GM18507 (cell line): ENCODE measurements around the gene TMOD1.
"Not testable (repeated sequence)": the region's sequence is repeated elsewhere in the genome, so short reads cannot be mapped to it uniquely, and the experiment has no call there.

ENCODE experiments used
- DNase-seq: peaks from one replicate; pipeline ENCODE4 v3.0.0; 2011; ENCODE audit warnings: low read depth; ENCODE audit not compliant: insufficient read length; ENCODE audit errors: extremely low spot score
- FAIRE-seq: peaks from 2 replicates; lab custom pipeline; 2011; peaks lifted over from hg19 to GRCh38; lab: Jason Lieb, UNC

Gene TMOD1

GRCh38 chr9:97622483-97622882, 121.0 kb downstream of the TMOD1 start:
- not testable (repeated sequence) for DNase-seq, FAIRE-seq

- FAIRE-seq (no peak), DNase-seq (no peak)
Observed at GRCh38 chr9:97623946-97624345, 122.5 kb downstream of the TMOD1 start.

- FAIRE-seq (no peak), DNase-seq (no peak)
Observed at GRCh38 chr9:97625620-97626019, 124.2 kb downstream of the TMOD1 start.

GRCh38 chr9:97627624-97628023, 126.2 kb downstream of the TMOD1 start:
- no peak for FAIRE-seq
- DNase-seq = no peak

GRCh38 chr9:97628668-97629067, 127.2 kb downstream of the TMOD1 start:
- DNase-seq (no peak), FAIRE-seq (no peak)

DNA sequence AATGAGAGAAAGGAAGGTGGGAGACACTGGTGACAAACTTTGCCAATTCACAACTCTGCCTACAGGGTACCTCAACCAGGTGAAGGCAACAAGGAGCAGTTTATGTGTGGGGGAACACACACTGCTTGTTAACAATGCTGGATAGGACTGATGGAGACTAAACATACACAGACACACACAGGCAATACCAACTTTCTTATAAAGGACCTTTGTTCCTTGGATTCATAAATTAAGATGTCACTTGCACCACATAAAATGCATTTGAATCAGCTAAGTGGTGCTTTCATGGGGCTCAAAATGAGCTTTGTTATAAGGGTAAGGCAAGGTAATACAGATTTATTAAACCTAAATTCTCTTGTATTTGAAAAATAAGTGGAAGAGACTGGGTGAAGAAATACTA, 127.7 kb downstream of the TMOD1 start:
- FAIRE-seq (no peak), DNase-seq (no peak)

GRCh38 chr9:97630591-97630990, 129.1 kb downstream of the TMOD1 start:
- DNase-seq = no peak
- FAIRE-seq = no peak

DNA sequence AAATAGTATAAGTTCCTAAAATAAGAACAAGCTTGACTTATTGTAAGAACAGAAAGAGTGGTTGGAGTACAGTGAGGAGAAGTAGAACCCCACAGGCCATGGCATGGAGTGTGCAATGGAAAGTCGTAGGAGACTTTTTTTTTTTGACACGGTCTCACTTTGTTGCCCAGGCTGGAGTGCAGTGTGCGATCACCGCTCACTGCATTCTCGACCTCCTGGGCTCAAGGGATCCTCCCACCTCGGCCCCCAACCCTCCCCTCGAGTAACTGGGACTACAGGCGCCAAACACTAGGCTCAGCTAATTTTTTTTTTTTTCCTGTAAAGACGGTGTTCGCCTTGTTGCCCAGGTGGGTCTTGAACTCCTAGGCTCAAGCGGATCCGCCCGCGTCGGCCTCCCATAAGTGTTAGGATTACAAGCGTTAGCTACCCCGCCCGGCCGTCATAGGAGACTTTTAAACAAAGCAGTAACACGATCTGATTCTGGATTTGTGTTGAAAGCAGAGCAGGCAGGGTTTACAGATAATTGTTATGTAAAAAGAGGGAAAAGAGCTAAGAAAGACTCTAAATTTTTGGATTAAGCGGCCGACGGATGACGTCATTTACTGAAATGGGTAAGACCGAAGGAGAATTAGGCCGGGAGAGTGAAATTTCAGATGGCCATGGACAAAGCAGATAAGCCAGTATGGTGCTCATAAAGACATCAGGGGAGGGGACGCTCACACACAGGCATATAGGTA, 130.9 kb downstream of the TMOD1 start:
- DNase-seq = no peak
- FAIRE-seq = peak; percentile 12

DNA sequence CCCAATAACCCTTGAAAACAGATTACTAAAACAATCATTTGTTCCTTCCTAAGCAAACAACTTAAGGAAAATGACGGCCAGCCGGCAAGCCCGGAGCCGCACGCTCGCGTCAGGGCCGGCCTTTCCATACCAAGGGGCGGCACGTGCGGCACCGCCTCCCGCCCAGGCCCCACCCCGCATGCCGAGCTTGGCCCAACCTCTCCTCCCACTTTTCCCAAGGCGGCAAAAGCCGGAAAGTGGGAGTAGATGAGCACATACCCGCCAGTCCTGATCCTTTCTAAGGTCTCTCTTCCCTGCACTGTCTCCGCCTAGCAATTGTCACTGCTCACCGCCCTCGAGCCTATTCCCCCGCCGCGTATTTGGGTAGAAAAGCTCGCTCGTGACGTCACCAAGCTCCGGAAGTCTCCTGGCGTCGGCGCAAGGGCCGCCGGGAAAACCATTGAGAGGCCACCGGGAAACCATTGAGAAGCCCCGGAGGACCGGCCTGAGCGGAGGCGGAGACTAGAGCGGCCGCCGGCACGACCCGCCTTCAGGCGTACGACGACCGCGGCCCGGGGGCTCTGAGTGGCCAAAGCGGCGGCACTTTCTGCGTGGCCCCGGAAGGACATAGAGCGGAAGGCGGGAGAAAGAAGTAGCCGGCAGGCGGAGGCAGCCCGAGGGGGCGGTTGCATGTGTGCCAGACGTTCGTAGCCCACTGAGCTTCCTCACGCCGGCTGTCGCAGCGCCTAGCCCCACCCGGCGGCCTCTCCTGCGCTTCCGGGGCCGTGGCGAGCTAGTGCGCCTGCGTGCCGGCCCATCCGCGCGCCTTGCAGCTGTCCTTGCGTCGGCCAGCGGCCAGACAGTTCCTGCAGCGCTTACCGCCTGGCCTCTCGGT, 131.8 kb downstream of the TMOD1 start, which contains the start of the genes NCBP1 and TSTD2:
TSS of gene NCBP1 (plus strand) at position 837 of the 874 bp plus-strand sequence. CDS start 61 bp downstream, outside the sequence.
TSS of gene TSTD2 (minus strand) at position 384 of the 874 bp plus-strand sequence. CDS start 5,806 bp downstream, outside the sequence.
- DNase-seq = peak; percentile 80
- FAIRE-seq = peak; percentile 95

- no peak for DNase-seq
- FAIRE-seq = peak; percentile 50
Observed at GRCh38 chr9:97633859-97634490, 132.5 kb downstream of the TMOD1 start.

DNA sequence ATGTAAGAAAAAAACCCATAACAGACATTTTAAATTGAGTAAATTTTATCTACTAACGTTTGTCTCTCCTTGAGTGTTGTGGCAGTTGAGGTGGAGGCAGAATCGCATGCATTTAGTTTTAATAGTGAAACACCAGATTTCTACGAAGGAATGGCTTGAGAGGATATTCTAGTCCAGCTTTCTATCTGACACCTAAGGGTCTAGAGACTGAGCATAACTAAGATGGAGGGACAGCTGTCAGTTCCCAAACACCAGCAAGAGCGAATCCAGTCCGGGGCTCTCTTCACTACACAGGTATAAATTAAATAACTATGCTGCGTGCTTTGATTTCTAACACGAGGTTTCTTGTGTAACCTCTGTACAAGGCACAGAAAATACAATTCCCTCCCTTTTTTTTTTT, 133.6 kb downstream of the TMOD1 start:
- DNase-seq = no peak
- no peak for FAIRE-seq

DNA sequence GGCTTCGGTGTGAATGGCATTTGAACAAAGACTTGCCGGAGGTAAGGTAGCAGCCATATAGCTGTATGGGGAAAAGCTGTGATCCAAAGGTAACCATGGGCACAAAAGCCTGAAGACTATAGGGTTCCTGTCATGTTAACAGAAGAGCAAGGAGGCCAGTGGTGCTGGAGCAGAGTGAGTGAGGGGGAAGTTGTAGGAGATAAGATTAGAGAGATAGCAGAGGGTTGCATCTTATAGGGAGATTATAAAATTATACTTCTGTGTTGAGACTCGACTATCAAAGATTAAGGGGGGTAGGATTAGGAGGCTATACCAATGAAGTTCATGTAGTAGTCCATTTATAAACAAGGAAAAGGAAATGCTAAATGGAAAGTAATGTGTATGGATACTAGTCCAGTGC, 135.4 kb downstream of the TMOD1 start:
- DNase-seq = no peak
- FAIRE-seq = no peak

- FAIRE-seq (no peak), DNase-seq (no peak)
Observed at GRCh38 chr9:97638666-97639065, 137.2 kb downstream of the TMOD1 start.

DNA sequence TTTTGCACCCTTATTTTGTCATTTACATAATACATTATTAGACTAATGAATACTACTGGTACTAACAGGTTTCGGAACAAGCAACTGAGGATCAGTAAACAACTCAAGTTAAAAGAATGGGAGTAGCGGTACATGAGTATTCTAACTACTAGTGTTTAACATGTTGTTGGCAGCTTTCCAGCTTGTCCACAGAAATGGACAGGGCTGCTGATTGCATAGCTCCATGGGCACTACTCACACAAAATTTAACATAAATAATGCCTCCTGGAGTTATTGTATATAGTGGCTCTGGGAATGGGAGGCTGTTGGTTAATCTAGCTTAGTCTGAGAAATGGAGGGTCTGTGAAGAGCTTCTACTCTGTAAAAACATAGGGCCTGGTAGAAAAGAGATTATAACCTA, 138.9 kb downstream of the TMOD1 start:
- no peak for FAIRE-seq

DNA sequence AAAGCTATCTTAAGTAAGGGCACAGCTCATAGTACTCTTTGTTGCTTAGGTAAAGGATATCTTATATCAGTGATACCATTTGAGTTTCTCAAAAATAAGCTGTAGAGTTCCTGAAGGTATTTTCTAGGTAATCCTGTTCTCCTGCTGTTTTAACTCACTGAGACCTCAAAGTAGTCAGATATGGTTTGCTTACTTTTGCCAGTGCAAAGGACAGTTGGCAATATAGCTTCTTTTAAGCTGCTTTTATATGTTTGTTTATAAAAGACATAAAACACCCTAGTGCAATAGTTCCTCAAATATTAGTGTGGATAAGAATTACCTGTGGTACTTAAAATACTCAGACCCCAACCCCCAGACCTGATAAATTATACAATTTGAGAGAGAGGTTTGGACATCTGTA, 144.3 kb downstream of the TMOD1 start:
- no peak for FAIRE-seq
- DNase-seq = no peak

More for the DNA sequence above, 138.9 kb downstream of the TMOD1 start:
- no peak for DNase-seq

DNA sequence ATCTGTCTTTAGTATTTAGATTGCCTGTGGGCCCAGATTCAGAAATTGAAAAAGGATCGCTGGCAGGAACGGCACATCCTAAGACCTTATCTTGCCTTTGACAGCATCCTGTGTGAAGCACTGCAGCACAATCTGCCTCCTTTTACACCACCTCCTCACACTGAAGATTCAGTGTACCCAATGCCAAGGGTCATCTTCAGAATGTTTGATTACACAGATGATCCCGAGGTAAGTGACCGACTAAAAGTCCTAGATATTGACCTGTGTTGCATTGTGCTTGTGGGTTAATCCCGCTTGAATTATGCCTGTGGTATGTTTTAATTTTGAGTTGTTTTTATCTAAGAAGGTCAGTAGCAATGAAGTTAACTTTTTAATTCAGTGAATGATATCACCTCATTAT, 146.5 kb downstream of the TMOD1 start:
- FAIRE-seq (no peak), DNase-seq (no peak)
